Mesothelial cell of epicardium (in vitro differentiated cells): Measurements from ENCODE around the gene RTN3. TPM values are rescaled to one million over a fixed set of nuclear protein-coding genes. Genes with fewer than 3 reads are reported as not detected.
A peak's percentile ranks its signal among the peaks of the same experiment; 100 is the strongest.
"Not testable (repeated sequence)": the region's sequence is repeated elsewhere in the genome, so short reads cannot be mapped to it uniquely, and the experiment has no call there.

Source experiments
- DNase-seq, 2 experiments: peaks; one replicate each; pipeline ENCODE4 v3.0.0; 2021; ENCODE audit warnings: low spot score in 2 of 2; ENCODE audit not compliant: unreplicated experiment in 2 of 2
- H3K27ac Mint-ChIP-seq: 2 replicates; pipeline ENCODE4 v1.8.0; 2021; ENCODE audit warnings: mixed read lengths
- H3K27me3 Mint-ChIP-seq: 2 replicates; pipeline ENCODE4 v1.8.0; 2021; ENCODE audit warnings: low read depth, mixed read lengths
- H3K36me3 Mint-ChIP-seq: 2 replicates; pipeline ENCODE4 v1.8.0; 2021; ENCODE audit warnings: mixed read lengths
- H3K4me1 Mint-ChIP-seq: 2 replicates; pipeline ENCODE4 v1.8.0; 2021; ENCODE audit warnings: mixed read lengths
- H3K4me3 Mint-ChIP-seq: 2 replicates; pipeline ENCODE4 v1.8.0; 2021; ENCODE audit warnings: mild to moderate bottlenecking, moderate library complexity, mixed read lengths
- H3K9me3 Mint-ChIP-seq: 2 replicates; pipeline ENCODE4 v1.8.0; 2021; ENCODE audit warnings: mixed read lengths
- CTCF ChIP-seq: fragments of 200-600 bp; sonication (generic); IDR thresholded peaks from one replicate; pipeline ENCODE4 v1.5.0; 2021; ENCODE audit warnings: antibody characterized with exemption; ENCODE audit not compliant: unreplicated experiment
- total RNA-seq: library from RNA; stranded (reverse); gene quantifications from 3 replicates; pipeline ENCODE4 v1.2.1, GENCODE V29; 2021

RTN3 gene
- total RNA-seq, 1 donor from 2014 or later: 92.4 TPM

GRCh38 chr11:63680834-63681320, 423 bp upstream of the RTN3 start:
- H3K4me3 Mint-ChIP-seq: peak overlapping the region; percentile 85
- no peaks in the 10 kb centered on the region for H3K27me3 Mint-ChIP-seq
- no peaks in the 10 kb centered on the region for H3K9me3 Mint-ChIP-seq
- TF ChIP-seq CTCF: no peak
- H3K36me3 Mint-ChIP-seq: no peaks in the 10 kb centered on the region
- peak in 1 of 2 experiments; percentile 55 for DNase-seq
- H3K4me1 Mint-ChIP-seq: peaks cover 29% of the 10 kb centered on the region
- peak overlapping the region; percentile 90 for H3K27ac Mint-ChIP-seq

GRCh38 chr11:63682066-63683021, 1.0 kb downstream of the RTN3 start:
- TF ChIP-seq CTCF: peak; percentile 29
- H3K36me3 Mint-ChIP-seq: no peaks in the 10 kb centered on the region
- peaks cover 34% of the 10 kb centered on the region for H3K4me1 Mint-ChIP-seq
- H3K4me3 Mint-ChIP-seq: peak overlapping the region; percentile 85
- DNase-seq: no peak
- H3K9me3 Mint-ChIP-seq: no peaks in the 10 kb centered on the region
- H3K27ac Mint-ChIP-seq: peak overlapping the region; percentile 90
- no peaks in the 10 kb centered on the region for H3K27me3 Mint-ChIP-seq

- Mint-ChIP-seq H3K9me3 (no peaks in the 10 kb centered on the region), H3K4me3 (peak overlapping the region; percentile 85), H3K27ac (peak overlapping the region; percentile 90), H3K4me1 (peaks cover 38% of the 10 kb centered on the region), H3K36me3 (no peaks in the 10 kb centered on the region), H3K27me3 (no peaks in the 10 kb centered on the region)
- no peak for TF ChIP-seq CTCF
- no peak for DNase-seq
Measured at GRCh38 chr11:63683133-63683991, 2.1 kb downstream of the RTN3 start.

- H3K27me3 Mint-ChIP-seq, H3K4me3 Mint-ChIP-seq, H3K9me3 Mint-ChIP-seq, DNase-seq, H3K27ac Mint-ChIP-seq, H3K36me3 Mint-ChIP-seq: not testable (repeated sequence)
- H3K4me1 Mint-ChIP-seq: peaks cover 44% of the 10 kb centered on the region
Measured at GRCh38 chr11:63685158-63685721, 3.9 kb downstream of the RTN3 start.

GRCh38 chr11:63686926-63687325, 5.6 kb downstream of the RTN3 start:
- Mint-ChIP-seq H3K27me3 (no peaks in the 10 kb centered on the region), H3K4me3 (no peak overlapping the region), H3K4me1 (peaks cover 44% of the 10 kb centered on the region), H3K9me3 (no peaks in the 10 kb centered on the region), H3K27ac (peak overlapping the region; percentile 55), H3K36me3 (no peaks in the 10 kb centered on the region)
- no peak for DNase-seq
- no peak for TF ChIP-seq CTCF
